Fibroblast of pulmonary artery (primary cell): ENCODE results near the gene RRP1.
A peak's percentile ranks its signal among the peaks of the same experiment; 100 is the strongest.

Experiments used
- DNase-seq: peaks from one replicate; pipeline ENCODE4 v3.0.0-alpha.2; 2010; ENCODE audit warnings: low read depth
- H3K4me3 ChIP-seq: replicated peaks from 2 replicates; pipeline ENCODE4 v1.5.1; 2011; ENCODE audit warnings: low read depth, mild to moderate bottlenecking, control low read depth, low read length, moderate library complexity
- CTCF ChIP-seq: IDR thresholded peaks from 2 replicates; pipeline ENCODE4 v1.5.1; 2011; ENCODE audit warnings: mild to moderate bottlenecking, control low read depth, low read length, inconsistent platforms; ENCODE audit errors: missing control alignments

The RRP1 gene

GRCh38 chr21:43771199-43771675 is 18.1 kb upstream of the RRP1 start:
- no peak for DNase-seq
- no peak for TF ChIP-seq CTCF

GRCh38 chr21:43771698-43772424 is 17.5 kb upstream of the RRP1 start:
- no peak overlapping the region for H3K4me3 ChIP-seq
- TF ChIP-seq CTCF: no peak
- DNase-seq: no peak

More at GRCh38 chr21:43771199-43771675, 18.1 kb upstream of the RRP1 start:
- H3K4me3 ChIP-seq: no peak overlapping the region

- no peak for DNase-seq
- no peak for TF ChIP-seq CTCF
- no peak overlapping the region for H3K4me3 ChIP-seq
Observed at GRCh38 chr21:43772425-43772821, 17.0 kb upstream of the RRP1 start.

GRCh38 chr21:43774163-43774562 is 15.2 kb upstream of the RRP1 start:
- TF ChIP-seq CTCF: no peak
- H3K4me3 ChIP-seq: peak overlapping the region; percentile 74
- no peak for DNase-seq

GRCh38 chr21:43775190-43775589 is 14.2 kb upstream of the RRP1 start:
- TF ChIP-seq CTCF: no peak
- peak overlapping the region; percentile 74 for H3K4me3 ChIP-seq
- no peak for DNase-seq

GRCh38 chr21:43775795-43776430 is 13.5 kb upstream of the RRP1 start, which contains the start of gene CSTB:
Gene CSTB (minus strand): TSS chr21:43776308. CDS start chr21:43776269, 39 bp downstream.
- peak; percentile 60 for DNase-seq
- TF ChIP-seq CTCF: no peak
- peak within 1 kb of the TSS; percentile 74 for H3K4me3 ChIP-seq
